ENCODE measurements around the gene GDAP1L1. TPM values are rescaled to one million over a fixed set of nuclear protein-coding genes. Genes with fewer than 3 reads are reported as not detected.

GDAP1L1 gene
- total RNA-seq (not detected), polyA plus RNA-seq (ENCODE audit: insufficient read length in 6 of 6) (under 1 TPM; 0.18 to 0.53 (median 0.38) TPM)
- long read RNA-seq, donor 1 = 0 reads
- long read RNA-seq, donor 2 = 0 reads
- long read RNA-seq, donor 3 = 0 reads
- long read RNA-seq, donor 4 = 0 reads
- long read RNA-seq, donor 5, partial matches to known transcripts = 0 of 1 reads
- long read RNA-seq, donor 5, other reads (novel, unspliced or antisense) = 0 of 1 reads
- long read RNA-seq, donor 6 = 0 reads
- long read RNA-seq, donor 7 = 0 reads
- long read RNA-seq, donor 8 = 0 reads
- long read RNA-seq, donor 9 = 0 reads
- long read RNA-seq, donor 10 = 0 reads
- long read RNA-seq, donor 11, transcript GDAP1L1-201 (6 exons, 2,265 nt) = major isoform, 39 of 49 reads
- long read RNA-seq, donor 11, partial matches to known transcripts = 5 of 49 reads
- long read RNA-seq, donor 11, other reads (novel, unspliced or antisense) = 0 of 49 reads
- long read RNA-seq, donor 12 = 0 reads

DNA sequence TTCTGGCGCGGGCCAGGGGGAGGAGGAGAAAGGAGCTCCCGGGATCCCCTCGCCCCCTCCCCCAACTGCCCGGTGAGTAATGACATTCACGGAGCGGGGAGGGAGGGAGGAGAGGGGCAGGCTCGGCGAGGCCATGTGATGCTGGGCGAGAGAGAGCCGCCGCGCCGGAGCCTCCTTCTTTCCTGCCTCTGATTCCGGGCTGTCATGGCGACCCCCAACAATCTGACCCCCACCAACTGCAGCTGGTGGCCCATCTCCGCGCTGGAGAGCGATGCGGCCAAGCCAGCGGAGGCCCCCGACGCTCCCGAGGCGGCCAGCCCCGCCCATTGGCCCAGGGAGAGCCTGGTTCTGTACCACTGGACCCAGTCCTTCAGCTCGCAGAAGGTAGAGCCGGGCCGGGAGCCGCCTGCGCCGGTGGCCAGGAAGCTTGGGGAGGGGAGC, at the start of gene GDAP1L1:
GDAP1L1 (plus strand) TSS at position 178 of the 441 bp plus-strand sequence; CDS start at position 205, 27 bp downstream.
- TF ChIP-seq, protein P1, sequence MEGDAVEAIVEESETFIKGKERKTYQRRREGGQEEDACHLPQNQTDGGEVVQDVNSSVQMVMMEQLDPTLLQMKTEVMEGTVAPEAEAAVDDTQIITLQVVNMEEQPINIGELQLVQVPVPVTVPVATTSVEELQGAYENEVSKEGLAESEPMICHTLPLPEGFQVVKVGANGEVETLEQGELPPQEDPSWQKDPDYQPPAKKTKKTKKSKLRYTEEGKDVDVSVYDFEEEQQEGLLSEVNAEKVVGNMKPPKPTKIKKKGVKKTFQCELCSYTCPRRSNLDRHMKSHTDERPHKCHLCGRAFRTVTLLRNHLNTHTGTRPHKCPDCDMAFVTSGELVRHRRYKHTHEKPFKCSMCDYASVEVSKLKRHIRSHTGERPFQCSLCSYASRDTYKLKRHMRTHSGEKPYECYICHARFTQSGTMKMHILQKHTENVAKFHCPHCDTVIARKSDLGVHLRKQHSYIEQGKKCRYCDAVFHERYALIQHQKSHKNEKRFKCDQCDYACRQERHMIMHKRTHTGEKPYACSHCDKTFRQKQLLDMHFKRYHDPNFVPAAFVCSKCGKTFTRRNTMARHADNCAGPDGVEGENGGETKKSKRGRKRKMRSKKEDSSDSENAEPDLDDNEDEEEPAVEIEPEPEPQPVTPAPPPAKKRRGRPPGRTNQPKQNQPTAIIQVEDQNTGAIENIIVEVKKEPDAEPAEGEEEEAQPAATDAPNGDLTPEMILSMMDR (IDR thresholded peaks at IDR 0.05) = no peak
- no peaks in the 10 kb centered on the region for H3K36me3 ChIP-seq
- intact Hi-C loops (cut with DNase I) = no loop called here
- DNase-seq (no peak), ATAC-seq (peak; percentile 26)
- no peaks in the 10 kb centered on the region for H3K9me3 ChIP-seq
- H3K4me1 ChIP-seq = no peaks in the 10 kb centered on the region
- H3K4me3 ChIP-seq = no peak within 1 kb of the TSS
- no peak within 1 kb of the TSS for H3K27ac ChIP-seq
- peaks cover 14 to 37% of the 10 kb centered on the region in 2 donors for H3K27me3 ChIP-seq

DNA sequence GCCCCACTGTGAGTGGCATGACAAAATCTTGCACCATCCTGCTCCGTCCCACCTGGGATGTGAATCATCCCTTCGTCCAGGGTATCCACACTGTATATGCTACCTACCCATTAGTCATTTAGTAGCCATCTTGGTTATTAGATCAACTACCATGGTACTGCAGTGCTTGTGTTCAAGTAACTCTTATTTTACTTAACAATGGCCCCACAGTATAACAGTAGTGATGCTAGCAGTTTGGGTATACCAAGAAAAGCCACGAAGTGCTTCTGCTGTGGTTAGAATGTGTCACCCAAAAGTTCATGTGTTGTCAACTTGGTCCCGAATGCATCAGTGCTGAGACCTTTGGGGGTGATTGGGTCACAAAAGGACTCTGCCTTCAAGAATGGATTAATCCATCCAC, 48.2 kb upstream of the GDAP1L1 start:
- no peak overlapping the region for H3K4me3 ChIP-seq
- peaks cover 2 to 8% of the 10 kb centered on the region in 2 donors for H3K4me1 ChIP-seq
- ATAC-seq (no peak), DNase-seq (no peak)
- H3K27me3 ChIP-seq = no peaks in the 10 kb centered on the region
- H3K36me3 ChIP-seq = peaks cover 0 to 73% of the 10 kb centered on the region in 2 donors
- no peak overlapping the region for H3K27ac ChIP-seq
- TF ChIP-seq, protein P1 (IDR thresholded peaks at IDR 0.05) = no peak
- no peaks in the 10 kb centered on the region for H3K9me3 ChIP-seq
- intact Hi-C loops (cut with DNase I) = no loop called here

GRCh38 chr20:44199877-44200276, 47.2 kb upstream of the GDAP1L1 start:
- H3K36me3 ChIP-seq = peaks cover 0 to 78% of the 10 kb centered on the region in 2 donors
- ATAC-seq (no peak), DNase-seq (no peak)
- H3K9me3 ChIP-seq = no peaks in the 10 kb centered on the region
- TF ChIP-seq, protein P1 (IDR thresholded peaks at IDR 0.05) = no peak
- H3K27ac ChIP-seq = no peak overlapping the region
- peaks cover 10 to 18% of the 10 kb centered on the region in 2 donors for H3K4me1 ChIP-seq
- H3K4me3 ChIP-seq = no peak overlapping the region
- no peaks in the 10 kb centered on the region for H3K27me3 ChIP-seq
- intact Hi-C loops (cut with DNase I) = no loop called here

- intact Hi-C loops (cut with DNase I) = no loop called here
These were observed 46.7 kb upstream of the GDAP1L1 start for GRCh38 chr20:44200371-44200770.

DNA sequence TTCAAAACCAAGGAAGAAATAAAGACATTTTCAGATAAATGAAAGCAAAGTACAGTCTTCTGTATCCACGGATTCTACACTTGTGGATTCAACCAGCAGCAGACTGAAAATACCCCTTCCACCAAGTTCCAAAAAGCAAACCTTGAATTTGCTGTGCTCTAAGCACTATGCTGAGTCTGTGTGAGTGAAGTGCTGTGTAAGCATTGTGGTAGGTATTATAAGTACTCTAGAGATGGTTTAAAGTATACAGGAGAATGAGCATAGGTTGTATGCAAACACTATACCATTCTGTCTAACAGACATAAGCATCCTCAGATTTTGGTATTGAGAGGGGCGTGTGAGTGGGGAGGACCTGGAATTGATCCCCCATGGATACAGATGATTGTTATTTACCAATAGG, 46.1 kb upstream of the GDAP1L1 start:
- no peaks in the 10 kb centered on the region for H3K27me3 ChIP-seq
- no peak for DNase-seq
- peaks cover 0 to 84% of the 10 kb centered on the region in 2 donors for H3K36me3 ChIP-seq
- TF ChIP-seq, protein P1 (IDR thresholded peaks at IDR 0.05) = no peak
- H3K4me3 ChIP-seq = no peak overlapping the region
- H3K27ac ChIP-seq = no peak overlapping the region
- ATAC-seq = peak; percentile 74
- peaks cover 10 to 22% of the 10 kb centered on the region in 2 donors for H3K4me1 ChIP-seq
- intact Hi-C loops (cut with DNase I) = no loop called here
- H3K9me3 ChIP-seq = no peaks in the 10 kb centered on the region

More at GRCh38 chr20:44200371-44200770, 46.7 kb upstream of the GDAP1L1 start:
- DNase-seq (no peak), ATAC-seq (no peak)
- Histone ChIP-seq H3K36me3 (peaks cover 0 to 83% of the 10 kb centered on the region in 2 donors), H3K27ac (no peak overlapping the region), H3K4me3 (no peak overlapping the region), H3K4me1 (peaks cover 10 to 21% of the 10 kb centered on the region in 2 donors), H3K27me3 (no peaks in the 10 kb centered on the region), H3K9me3 (no peaks in the 10 kb centered on the region)
- TF ChIP-seq, protein P1 (IDR thresholded peaks at IDR 0.05) = no peak

Measured in left lung (tissue), 14 donors.